HG03558 (cell line): ENCODE measurements around the gene HIVEP2.

ENCODE experiments used
- ATAC-seq: cut with Tn5 transposase; IDR thresholded peaks from one replicate; pipeline ENCODE4 v1.9.1; 2021; ENCODE audit warnings: moderate number of reproducible peaks; ENCODE audit not compliant: unreplicated experiment; ENCODE audit errors: extremely low read depth

Gene HIVEP2

DNA sequence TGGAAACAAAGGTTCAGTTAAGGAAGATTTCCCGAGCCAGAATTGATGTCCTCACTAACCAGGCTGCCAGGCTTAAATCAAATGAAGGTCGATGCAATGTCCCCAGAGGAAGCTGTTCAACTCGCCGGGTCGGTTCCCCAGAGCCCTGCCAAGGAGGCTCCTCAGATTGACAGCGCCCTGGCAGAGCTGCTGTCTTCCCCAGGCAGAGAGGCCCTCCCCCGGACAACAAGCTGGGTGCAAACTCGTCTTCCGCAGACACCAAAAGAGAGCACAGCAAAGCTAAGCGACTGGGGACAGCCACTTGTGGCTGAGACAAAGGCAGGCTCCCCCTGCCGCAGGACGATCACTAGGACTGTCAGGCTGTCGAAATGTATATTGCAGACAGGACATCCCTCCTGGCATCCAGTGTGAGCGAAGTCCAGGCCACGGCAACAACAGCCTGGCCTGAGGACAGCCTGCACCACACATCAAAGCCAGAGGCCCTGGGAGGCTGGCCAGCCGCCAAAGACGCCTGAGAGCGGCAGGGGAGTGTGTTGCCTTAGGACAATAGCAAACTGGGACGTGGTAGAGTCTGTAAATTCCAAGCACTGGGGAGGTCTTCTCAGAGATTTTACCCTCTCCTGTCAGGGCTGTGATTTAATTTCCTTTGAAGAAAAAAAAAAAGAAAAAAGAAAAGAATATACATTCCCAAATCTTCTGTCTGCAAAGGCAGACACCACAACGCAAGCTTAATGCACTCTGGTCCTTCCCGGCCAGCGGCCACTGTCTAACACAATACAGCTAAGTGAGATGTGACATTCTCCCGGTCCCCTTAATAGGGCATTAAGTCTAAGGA, 99.1 kb downstream of the HIVEP2 start:
- no peak for ATAC-seq

DNA sequence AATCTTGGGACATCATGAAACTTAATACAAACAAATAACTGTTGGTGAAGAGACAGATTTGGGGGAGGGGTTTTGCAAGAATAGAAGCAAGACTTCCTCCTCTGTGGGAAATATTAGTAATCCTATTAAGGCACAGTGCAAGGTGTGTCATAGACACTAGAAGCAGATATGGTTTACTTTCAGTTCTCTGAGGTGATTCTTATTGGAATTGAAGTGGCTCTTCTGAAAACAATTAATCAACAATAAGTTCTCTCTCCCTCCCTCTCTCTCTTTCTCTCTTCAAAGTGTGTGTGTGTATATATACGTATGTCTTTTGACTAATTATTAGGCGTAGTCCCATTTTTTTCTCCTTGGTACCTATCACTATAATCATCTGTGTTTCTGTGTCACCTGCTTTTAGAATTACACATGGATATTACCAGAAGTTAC, 99.8 kb downstream of the HIVEP2 start:
- ATAC-seq = peak; percentile 29

DNA sequence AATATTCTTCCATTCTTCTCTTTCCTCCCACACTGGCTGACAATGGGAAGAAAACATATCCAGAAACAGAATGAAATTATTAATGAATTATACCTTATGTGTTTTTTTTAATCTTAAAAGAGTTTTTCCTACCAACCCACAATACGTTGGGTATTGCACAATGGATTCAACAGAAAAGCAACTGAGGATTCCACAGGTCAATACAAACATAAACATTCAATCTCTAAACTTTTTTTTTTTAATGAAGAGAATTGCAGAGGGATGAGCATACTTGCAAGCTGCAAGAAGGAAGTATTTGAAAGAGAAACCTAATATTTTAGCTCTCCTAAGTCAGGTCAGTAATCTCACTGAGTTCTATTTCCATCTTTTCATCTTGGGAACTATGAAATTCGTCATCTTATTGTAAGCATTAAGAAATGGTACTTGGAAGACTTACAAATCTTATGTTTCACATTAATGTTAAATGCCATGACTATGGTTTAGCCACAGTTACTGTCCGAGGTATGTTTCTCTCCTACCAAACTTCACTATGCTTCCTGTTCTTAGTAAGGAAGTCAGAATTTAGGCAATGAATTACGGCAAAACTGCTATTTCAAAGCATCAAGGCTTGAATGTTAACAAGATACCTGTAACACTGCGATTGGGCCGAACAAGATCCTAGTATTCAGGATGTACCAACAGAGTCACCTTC, 100.8 kb downstream of the HIVEP2 start:
- ATAC-seq = no peak

DNA sequence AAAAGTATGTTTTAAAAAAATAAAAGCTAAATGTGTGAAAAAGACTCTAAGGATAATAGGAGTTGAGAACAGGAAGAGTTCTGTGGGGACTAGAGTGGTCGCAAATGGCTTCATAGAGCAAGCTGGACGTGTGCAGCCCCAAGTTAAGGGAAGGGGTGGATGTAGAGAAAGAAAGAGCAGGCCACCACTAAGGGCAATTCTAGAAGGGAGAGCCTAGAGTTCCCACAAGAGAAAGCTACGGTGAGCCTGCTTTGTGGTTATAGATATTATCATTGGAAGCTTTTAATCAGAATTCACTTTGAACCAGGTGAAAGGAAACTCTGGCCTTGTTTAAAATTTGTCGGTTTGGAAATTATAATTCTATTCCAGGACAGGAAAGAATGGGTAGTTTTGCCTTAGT, 101.6 kb downstream of the HIVEP2 start:
- no peak for ATAC-seq

DNA sequence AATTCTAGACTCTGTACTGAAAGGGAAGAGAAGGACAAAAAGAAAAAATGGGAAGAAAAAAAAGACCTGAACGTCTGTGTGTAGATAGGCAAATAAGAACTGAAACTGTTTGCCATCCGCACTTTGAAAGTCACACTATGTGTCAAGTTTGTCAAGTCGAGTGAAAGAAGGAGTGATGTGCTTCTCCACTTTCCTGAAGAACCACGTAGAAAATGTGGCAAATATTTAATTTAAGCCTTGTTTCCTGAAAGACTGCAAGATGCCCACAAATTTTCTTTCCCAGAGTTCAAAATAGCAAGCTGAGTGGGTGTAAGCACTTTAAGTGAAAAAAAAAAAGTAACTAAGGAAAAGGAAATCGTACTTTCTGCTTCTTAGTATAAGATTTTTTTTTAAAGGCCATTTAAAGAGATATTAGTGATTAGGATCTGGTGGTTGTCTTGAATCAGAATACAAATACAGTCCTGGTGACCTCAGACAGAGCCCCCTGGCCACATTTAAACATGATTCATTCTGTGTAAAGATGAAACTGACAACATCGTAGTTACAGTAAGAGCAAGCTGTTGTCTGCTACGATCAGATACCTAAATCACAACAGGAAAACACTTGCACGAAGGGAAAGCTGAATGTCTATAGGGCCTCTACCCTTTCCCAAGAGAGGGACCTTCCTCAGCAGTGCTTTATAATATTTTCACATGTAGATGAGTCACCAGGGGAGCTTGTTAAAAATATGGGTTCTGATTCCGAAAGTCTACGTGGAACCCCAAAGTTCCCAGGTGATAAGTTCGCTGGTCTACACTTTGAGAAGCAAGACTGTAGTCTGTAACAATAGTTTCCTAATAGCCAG, 102.3 kb downstream of the HIVEP2 start:
- ATAC-seq = peak; percentile 57

DNA sequence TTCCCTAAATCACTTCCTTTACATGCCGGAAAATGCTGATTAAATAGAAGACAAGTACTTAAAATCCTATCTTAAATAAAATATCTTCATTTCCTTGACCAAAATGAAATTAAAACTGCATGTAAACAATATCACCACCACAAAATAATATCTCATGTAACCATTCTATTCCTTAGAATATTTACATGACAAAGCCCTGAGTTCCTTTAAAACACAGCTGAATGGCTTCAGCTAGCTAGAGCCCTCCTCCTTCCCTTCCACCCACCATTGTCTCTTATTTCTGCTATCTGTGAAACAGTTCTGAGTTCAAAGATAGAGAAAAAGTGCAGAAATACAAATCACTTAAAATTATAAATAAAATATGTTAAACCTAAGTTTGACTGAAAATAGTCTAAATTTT, 103.1 kb downstream of the HIVEP2 start:
- ATAC-seq = no peak

DNA sequence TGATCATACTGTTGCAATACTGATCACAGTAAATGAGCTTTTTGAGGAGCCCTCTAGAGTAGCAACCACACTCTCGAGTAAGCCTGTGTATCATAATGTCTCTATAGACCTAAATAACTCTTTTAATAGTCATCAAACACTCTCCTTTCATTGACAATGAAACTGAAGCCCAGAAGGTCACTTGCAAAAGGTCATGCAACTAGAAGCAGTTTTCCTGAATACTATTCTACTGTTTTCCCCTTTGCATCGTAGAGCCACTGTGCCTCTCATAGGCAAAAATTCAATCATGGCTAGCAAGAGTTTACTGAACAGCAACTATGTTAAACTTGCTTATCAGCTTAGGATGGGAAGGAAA, 105.3 kb downstream of the HIVEP2 start:
- ATAC-seq = no peak

DNA sequence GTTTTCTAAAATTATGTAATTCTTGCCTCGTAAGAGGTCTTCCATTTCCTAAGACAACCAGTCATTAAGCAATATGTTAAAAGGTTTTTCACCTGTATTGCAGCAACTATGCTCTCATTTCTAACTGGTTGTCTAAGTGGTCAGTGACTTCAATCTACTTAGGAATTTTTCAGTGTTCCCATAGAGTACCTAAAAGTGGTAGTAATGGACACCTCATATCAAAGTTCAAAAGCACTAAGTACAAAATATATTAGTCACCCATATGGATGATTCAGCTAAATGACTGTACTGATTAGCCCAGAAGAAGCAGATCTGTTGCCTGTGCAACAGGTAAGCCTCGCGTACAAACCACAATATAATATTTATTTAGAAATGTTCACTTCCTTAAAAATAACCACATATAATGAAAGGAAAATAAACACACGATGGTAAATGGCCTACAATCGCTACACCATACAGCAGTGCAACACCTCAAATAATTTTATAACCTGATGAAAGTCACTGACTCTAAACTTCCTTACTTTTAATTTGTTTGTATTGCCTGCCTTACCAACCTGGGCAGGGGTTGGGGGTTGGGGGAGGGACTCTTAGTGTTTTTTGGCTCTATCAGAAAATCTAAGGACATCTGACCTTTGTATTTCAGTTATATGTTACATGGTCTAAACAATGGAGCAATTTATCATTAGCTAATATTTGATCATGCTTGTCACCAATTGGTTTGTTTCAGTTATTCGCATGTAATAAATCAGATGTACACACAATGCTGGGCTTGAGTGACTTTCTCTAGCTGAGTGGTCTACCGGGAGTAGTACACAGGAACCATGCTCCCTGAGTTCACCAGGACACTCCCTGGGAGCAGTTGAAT, 105.9 kb downstream of the HIVEP2 start:
- ATAC-seq = no peak

DNA sequence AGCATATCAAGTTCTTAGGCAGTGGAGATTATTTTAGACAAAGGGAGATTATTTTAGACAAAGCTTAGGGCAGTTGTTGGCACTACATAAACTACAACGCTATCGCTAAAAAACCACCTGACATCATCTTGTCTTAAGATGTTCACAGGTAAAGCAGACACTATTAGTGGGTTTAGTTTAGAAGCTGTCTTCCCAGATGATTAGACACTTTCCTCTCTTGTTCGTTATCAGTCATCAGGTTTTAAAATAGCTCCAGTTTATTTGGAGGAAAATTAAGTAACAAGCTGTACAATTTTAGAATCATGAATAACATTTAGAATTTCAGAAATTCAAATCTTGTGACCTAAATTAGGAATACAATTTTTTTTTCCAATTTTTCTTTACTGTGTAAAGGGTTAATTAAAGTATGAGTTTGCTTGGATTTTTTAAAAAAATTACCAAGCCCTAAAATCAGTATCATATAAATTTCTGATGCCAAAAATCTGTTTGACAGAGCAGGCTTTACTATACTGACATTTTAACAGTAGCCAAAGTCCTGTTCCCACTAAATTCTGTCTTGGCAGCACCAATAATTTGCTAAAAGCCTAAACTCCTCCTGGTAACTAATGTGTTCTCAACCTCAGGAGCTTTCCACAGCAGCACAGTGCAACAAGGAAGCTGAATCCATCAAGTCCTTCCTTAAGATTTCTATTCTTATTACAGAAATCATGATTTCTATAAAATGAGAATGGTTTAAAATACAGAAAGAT, 109.0 kb downstream of the HIVEP2 start:
- ATAC-seq = no peak

DNA sequence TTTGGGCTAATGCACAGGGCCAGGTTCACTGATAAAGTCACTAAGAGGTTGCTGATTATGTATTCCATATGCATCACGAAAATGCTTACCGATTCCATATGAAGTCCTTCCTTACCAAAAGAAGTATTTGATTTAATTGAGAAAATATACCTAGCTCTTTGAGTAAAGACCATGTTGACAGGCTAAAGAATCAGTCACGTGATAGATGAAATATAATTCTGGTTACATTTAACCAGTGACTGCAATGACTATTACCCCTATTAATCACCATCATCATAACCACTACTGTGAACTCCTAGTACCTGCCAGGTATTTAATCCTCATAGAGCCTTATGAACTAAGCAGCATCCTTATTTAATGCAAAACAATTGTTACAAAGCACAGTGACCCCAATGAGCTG, 110.1 kb downstream of the HIVEP2 start:
- no peak for ATAC-seq

DNA sequence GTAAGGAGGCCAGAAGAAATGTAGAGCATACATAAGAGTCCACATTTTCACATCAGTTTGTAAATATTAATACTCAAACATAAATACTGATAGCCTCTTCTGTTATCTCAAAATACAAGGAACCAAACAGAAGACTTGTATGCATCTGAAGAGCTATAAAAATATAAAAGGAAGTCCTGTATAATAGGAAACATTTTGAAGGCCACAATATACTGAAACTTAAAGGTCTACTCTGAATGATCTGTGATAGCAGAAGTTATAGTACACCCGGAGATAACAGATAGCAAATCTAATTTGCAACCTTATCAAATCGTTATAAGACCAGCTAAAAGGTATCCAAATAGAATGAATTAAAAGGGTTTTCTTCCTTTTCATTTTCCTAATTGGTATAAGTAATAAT, 111.2 kb downstream of the HIVEP2 start:
- ATAC-seq = no peak

DNA sequence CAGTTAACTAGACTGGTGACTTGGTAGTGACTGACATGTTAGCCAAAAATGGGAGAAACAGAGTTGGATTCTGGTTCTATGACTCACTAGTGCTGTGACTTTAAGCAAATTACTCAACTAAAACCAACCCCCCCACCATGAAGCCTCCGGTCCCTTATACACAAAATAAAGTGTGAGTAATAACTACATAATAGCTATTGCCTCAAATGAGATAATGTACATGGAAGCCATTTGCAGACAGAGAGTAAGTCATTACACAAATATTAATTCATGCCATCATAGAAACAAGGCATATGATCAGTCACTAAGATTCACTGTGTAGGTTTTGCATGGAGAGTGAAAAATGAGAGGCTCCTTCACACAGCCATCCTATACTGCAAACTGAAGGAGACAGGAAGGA, 111.9 kb downstream of the HIVEP2 start:
- ATAC-seq = no peak

DNA sequence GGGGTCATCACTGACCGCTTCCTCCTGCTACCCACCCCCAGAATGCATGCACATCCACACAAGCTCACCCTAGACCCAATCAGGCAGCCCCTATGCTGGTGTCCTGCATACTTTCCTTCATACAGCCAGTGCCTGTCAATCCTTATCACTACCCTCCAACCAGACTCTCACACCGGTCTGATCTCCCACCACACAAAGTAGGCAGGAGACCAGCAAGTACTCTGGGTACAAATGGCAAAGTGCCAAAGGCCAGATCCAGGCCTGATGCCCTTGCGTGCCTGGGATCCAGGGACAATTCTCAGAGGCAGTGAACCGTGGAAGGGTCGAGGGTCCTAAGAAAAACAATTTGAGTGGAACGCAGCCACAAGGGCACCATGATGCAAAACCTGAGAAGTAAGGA, 114.2 kb downstream of the HIVEP2 start:
- no peak for ATAC-seq

DNA sequence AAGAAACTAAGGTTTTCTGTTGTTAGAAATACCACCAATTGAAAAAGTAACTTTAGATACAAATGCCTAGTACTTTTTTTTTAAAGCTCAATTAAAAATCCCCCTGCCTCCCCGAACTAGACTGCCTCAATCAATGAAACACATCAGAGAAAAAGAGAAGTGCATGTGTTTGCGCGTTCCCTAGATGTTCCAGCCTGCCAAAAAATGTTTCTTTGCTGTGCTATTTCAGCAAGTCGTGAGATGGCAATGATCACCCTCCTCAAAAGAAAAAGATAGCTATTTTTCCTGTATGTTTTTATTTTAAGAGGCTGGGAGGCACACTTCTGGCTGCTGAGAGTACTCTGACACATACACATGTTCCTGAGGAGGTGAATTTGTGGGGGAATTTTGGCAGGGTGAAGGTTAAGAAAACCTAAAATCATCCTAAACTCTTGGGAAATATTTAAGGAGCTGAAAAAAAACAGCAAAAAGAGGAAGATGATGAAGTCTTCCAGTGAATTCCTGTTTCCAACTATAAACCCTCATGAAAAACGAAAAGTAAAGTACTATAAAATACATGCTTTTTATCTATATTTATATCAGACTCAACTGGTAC, 114.8 kb downstream of the HIVEP2 start:
- no peak for ATAC-seq

DNA sequence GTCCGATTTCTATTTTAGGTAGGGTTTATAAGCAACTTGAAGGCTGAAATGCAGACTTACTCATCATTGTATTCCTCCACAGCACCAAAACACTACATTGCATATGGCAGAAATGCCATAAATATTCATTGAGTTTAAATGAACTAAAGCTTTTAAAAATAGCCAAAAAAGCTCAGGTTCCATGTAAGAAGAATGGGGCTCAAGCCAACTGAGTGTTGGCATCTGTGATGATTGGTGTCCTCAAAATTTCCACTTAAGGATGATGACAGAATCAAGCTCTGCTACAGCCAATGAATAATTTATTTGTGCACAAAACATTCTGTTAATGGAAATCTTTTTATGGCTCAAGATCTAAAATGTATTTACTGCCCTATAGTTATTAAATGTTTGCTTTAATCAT, 115.4 kb downstream of the HIVEP2 start:
- ATAC-seq = no peak

DNA sequence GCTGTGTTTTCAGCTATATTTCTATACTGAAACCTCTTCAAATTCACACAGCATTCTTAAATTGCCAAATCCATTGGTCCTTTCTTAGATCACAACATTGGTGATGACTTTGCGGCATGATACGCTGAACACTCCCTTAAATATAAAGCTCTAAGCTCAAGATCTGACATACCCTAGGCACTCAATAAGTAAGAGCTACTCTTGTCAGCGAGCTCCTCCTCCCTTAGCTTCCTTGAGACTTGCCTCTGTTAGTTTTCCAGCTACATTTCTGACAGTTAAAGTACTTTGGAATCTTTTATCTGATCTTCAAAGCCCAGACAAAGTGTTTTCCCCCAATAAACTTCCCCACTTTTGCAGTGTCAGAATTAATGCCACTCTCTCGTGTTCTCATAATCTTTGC, 117.0 kb downstream of the HIVEP2 start:
- no peak for ATAC-seq

DNA sequence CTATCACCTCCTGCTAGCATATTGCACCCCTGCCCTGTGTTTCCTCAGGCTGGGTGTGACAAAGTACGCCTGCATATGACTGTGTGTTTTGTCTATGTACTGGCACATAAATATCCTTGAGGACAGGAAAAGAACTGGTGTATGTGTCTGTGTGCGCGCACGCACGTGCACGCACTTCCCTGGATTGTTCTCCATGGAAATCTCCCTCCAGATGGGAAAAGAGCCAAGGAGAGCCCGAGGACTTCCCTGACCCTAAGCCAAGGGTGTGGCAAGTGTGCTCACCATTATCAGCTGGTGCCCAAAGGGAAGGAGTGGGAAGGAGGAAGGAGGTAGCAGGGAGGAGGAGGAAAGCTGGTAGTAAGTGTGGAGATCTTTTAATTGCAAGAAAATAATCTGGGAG, 117.6 kb downstream of the HIVEP2 start:
- ATAC-seq = no peak

DNA sequence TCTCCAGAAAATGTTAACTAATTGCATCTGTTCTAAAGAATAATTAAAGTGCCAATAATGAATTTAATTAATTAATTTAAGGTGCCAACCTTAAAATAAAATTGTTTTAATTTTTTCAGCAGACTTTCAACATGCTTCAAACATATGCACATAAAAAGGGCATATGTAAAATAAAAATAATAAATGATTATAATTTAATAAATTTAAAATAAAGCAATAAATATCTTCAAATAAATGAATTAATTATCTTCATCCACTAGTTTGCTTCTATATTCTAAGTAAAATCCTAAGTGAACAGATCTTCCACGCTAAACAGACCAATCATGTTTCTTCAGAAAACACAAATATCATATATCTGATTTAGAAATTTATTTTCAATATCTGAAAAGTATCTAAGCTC, 119.2 kb downstream of the HIVEP2 start:
- ATAC-seq = no peak

DNA sequence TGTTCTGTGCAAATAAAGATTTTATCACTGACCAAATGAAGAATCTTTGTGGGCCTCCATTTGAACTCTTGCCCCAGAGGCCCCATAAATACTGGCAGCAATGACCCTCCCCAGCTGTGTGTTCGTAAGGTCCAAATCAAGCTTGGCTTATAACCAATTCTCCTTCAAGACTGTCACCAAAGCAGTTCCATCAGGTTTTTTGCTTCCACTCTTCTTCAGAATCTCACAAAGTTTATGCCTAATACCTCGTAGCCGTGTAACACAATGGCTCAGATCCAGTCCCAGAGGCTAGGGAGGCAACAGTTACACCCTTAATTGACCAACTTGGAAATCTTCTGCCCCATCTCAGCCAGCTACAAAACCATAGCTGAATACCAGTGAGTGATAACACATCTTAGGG, 120.5 kb downstream of the HIVEP2 start:
- no peak for ATAC-seq
